CD14-positive monocyte (primary cell): ENCODE measurements around the gene NFATC1. TPM values are rescaled to one million over a fixed set of nuclear protein-coding genes. Genes with fewer than 3 reads are reported as not detected.

Experiments used
- DNase-seq, 3 donors: peaks; one replicate each; pipeline ENCODE4 v3.0.0-alpha.2; 2011 to 2022
- H2AFZ ChIP-seq: 2 replicates; pipeline ENCODE4 v1.6.0; 2012; ENCODE audit warnings: mild to moderate bottlenecking, low read depth, low read length, inconsistent platforms; ENCODE audit not compliant: insufficient read depth, poor library complexity, severe bottlenecking
- H3K27ac ChIP-seq, 2 donors: 1 replicate in 1 of 2; 2 replicates in 1 of 2; pipeline ENCODE4 v1.5.1; 2012 to 2013; ENCODE audit warnings: low read length in 2 of 2, control low read depth in 1 of 2, inconsistent platforms in 1 of 2, low read depth in 1 of 2, mild to moderate bottlenecking in 1 of 2
- H3K27me3 ChIP-seq, 2 donors: one replicate each; pipeline versions ENCODE4 v1.6.0 to v1.6.1; 2011 to 2013; ENCODE audit warnings: low read length in 2 of 2; ENCODE audit not compliant: control insufficient read depth in 2 of 2, insufficient read depth in 2 of 2
- H3K36me3 ChIP-seq, 2 donors: replicated peaks in 1 of 2; 1 replicate in 1 of 2; 2 replicates in 1 of 2; pipeline versions ENCODE4 v1.5.1 to v1.6.1; 2012 to 2013; ENCODE audit warnings: low read length in 2 of 2, control low read depth in 1 of 2, inconsistent platforms in 1 of 2, mild to moderate bottlenecking in 1 of 2; ENCODE audit not compliant: insufficient read depth in 2 of 2, control insufficient read depth in 1 of 2
- H3K4me1 ChIP-seq, 2 donors: 1 replicate in 1 of 2; 2 replicates in 1 of 2; pipeline versions ENCODE4 v1.5.1 to v1.6.1; 2012 to 2013; ENCODE audit warnings: low read length in 2 of 2, control low read depth in 1 of 2, inconsistent platforms in 1 of 2, mild to moderate bottlenecking in 1 of 2, moderate library complexity in 1 of 2; ENCODE audit not compliant: insufficient read depth in 2 of 2, control insufficient read depth in 1 of 2
- H3K4me2 ChIP-seq: replicated peaks from 2 replicates; pipeline ENCODE3; 2012; ENCODE audit warnings: low read length, moderate library complexity, mild to moderate bottlenecking; ENCODE audit not compliant: poor library complexity, severe bottlenecking; ENCODE audit errors: extremely low read depth
- H3K4me3 ChIP-seq, 3 experiments: fragments of 200-600 bp in 1 of 3; sonication (generic) in 1 of 3; replicated peaks in 1 of 3; 1 replicate in 2 of 3; 2 replicates in 1 of 3; pipeline ENCODE4 v1.5.1; 2011 to 2013; ENCODE audit warnings: low read length in 3 of 3, mild to moderate bottlenecking in 3 of 3, control low read depth in 2 of 3, low read depth in 2 of 3, inconsistent platforms in 1 of 3, moderate library complexity in 1 of 3
- H3K79me2 ChIP-seq: 2 replicates; pipeline ENCODE4 v1.6.0; 2012; ENCODE audit warnings: mild to moderate bottlenecking, control low read depth, inconsistent platforms, low read length, moderate library complexity; ENCODE audit not compliant: insufficient read depth
- H3K9ac ChIP-seq: 2 replicates; pipeline ENCODE4 v1.6.0; 2017; ENCODE audit warnings: low read length, mild to moderate bottlenecking; ENCODE audit not compliant: insufficient read depth, poor library complexity, severe bottlenecking
- H3K9me3 ChIP-seq, 2 donors: replicated peaks in 1 of 2; 1 replicate in 1 of 2; 2 replicates in 1 of 2; pipeline versions ENCODE4 v1.5.1 to v1.6.1; 2012 to 2013; ENCODE audit warnings: low read length in 2 of 2, control low read depth in 1 of 2; ENCODE audit not compliant: control insufficient read depth in 1 of 2, insufficient read depth in 1 of 2
- H4K20me1 ChIP-seq: 2 replicates; pipeline ENCODE4 v1.6.0; 2012; ENCODE audit warnings: mild to moderate bottlenecking, low read length, control low read depth, moderate library complexity; ENCODE audit not compliant: insufficient read depth
- H3K27ac Mint-ChIP-seq, 7 donors: one replicate each; pipeline ENCODE4 v1.8.0; 2020; ENCODE audit warnings: mild to moderate bottlenecking in 7 of 7, mixed read lengths in 7 of 7, moderate library complexity in 6 of 7, inconsistent platforms in 2 of 7
- H3K27me3 Mint-ChIP-seq, 3 donors: one replicate each; pipeline ENCODE4 v1.8.0; 2021 to 2022; ENCODE audit warnings: low read depth in 3 of 3, mild to moderate bottlenecking in 3 of 3, mixed read lengths in 3 of 3, moderate library complexity in 3 of 3, inconsistent platforms in 1 of 3
- H3K36me3 Mint-ChIP-seq, 2 donors: one replicate each; pipeline ENCODE4 v1.8.0; 2020; ENCODE audit warnings: mixed read lengths in 2 of 2, inconsistent platforms in 1 of 2, mild to moderate bottlenecking in 1 of 2
- H3K4me1 Mint-ChIP-seq: one replicate; pipeline ENCODE4 v1.8.0; 2020; ENCODE audit warnings: mild to moderate bottlenecking, mixed read lengths
- H3K4me3 Mint-ChIP-seq, 2 donors: one replicate each; pipeline ENCODE4 v1.8.0; 2020; ENCODE audit warnings: mild to moderate bottlenecking in 2 of 2, mixed read lengths in 2 of 2, moderate library complexity in 1 of 2
- H3K9me3 Mint-ChIP-seq, 7 donors: one replicate each; pipeline ENCODE4 v1.8.0; 2020 to 2022; ENCODE audit warnings: mixed read lengths in 7 of 7, mild to moderate bottlenecking in 6 of 7, moderate library complexity in 6 of 7, inconsistent platforms in 2 of 7
- WGBS: methylation state at CpG from one replicate; pipeline ENCODE4 v1.1.5; 2013; ENCODE audit warnings: missing lambda C conversion rate; ENCODE audit not compliant: insufficient coverage; 5-methylcytosine and 5-hydroxymethylcytosine counted together
- intact Hi-C, 2 donors: fragments of 100-400 bp; cut with micrococcal nuclease; formaldehyde crosslinking; loops; one replicate each; pipeline versions ENCODE4 v1.15.0 to v1.15.1; 2023
- polyA plus RNA-seq, 3 donors: library from polyadenylated mRNA; depleted of rRNA in 1 of 3; unstranded in 2 of 3; stranded (reverse) in 1 of 3; fragments of 300-500 nt in 2 of 3; fragments of >200 nt in 1 of 3; fragmentation: Illumina TruSeq in 2 of 3; gene quantifications; 1 replicate in 2 of 3; 2 replicates in 1 of 3; pipeline ENCODE4 v1.2.3, GENCODE V29; 2012 to 2021
- TF ChIP-seq, protein P1 (sequence below): fragments of 200-600 bp; IDR thresholded peaks from one replicate; pipeline ENCODE4 v1.8.0; 2022; ENCODE audit warnings: antibody characterized with exemption, mild to moderate bottlenecking

The NFATC1 gene
- polyA plus RNA-seq, 3 donors = 7.8 to 10.7 (median 8.3) TPM

DNA sequence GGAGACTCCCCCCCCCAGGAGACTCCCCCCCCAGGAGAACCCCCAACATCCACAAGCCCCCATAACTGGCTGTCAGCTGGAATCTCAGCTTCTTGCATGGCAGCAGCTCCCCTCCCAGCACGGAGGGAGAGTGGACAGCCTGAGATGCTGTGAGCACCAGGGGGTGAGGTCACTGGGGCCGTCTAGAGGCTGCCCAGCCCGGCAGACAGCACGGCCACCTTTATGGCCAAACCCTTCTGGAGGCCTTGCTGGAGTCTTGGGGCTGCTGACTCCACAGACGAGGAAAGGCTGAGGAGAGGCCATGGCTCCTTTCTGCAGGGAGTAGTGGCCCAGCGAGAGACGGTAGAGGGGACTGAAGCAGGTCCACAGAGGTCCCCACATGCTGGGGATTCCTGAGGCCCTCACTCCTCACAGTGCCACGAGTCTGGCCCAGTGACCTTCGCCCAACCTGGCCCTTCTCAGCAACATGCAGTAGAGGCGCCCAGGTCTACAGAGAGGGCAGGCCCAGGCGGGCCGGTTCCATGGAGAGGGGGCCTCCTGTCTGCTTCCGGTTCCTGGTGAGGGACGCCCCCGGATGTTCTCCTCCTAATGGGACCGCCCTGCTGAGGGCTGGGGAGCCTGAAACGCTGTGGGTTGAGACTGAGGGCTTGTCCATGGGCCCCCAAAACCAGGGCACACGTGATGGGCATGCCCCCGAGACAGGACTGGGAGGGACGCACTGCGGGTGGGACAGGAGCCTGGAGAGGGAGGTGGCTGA lies 161.3 kb downstream of the NFATC1 start:
- no peak overlapping the region for H3K9ac ChIP-seq
- Mint-ChIP-seq H3K36me3 (no peaks in the 10 kb centered on the region), H3K4me1 (no peaks in the 10 kb centered on the region), H3K27me3 (peaks cover 0 to 4% (median 0%) of the 10 kb centered on the region in 3 donors), H3K27ac (no peak overlapping the region), H3K9me3 (peaks cover 0 to 16% (median 6%) of the 10 kb centered on the region in 7 donors), H3K4me3 (no peak overlapping the region)
- H3K27ac ChIP-seq = no peak overlapping the region
- no peak overlapping the region for H2AFZ ChIP-seq
- 94% methylated on average over 16 of the region's 21 CpGs for WGBS
- no peaks in the 10 kb centered on the region for H4K20me1 ChIP-seq
- no peak for DNase-seq
- no peak overlapping the region for H3K4me3 ChIP-seq
- intact Hi-C loops = no loop called here
- H3K36me3 ChIP-seq = no peaks in the 10 kb centered on the region
- no peaks in the 10 kb centered on the region for H3K27me3 ChIP-seq
- peaks cover 0 to 11% of the 10 kb centered on the region in 2 donors for H3K9me3 ChIP-seq
- TF ChIP-seq, protein P1, sequence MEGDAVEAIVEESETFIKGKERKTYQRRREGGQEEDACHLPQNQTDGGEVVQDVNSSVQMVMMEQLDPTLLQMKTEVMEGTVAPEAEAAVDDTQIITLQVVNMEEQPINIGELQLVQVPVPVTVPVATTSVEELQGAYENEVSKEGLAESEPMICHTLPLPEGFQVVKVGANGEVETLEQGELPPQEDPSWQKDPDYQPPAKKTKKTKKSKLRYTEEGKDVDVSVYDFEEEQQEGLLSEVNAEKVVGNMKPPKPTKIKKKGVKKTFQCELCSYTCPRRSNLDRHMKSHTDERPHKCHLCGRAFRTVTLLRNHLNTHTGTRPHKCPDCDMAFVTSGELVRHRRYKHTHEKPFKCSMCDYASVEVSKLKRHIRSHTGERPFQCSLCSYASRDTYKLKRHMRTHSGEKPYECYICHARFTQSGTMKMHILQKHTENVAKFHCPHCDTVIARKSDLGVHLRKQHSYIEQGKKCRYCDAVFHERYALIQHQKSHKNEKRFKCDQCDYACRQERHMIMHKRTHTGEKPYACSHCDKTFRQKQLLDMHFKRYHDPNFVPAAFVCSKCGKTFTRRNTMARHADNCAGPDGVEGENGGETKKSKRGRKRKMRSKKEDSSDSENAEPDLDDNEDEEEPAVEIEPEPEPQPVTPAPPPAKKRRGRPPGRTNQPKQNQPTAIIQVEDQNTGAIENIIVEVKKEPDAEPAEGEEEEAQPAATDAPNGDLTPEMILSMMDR = no peak
- no peak overlapping the region for H3K4me2 ChIP-seq
- no peaks in the 10 kb centered on the region for H3K79me2 ChIP-seq
- H3K4me1 ChIP-seq = no peaks in the 10 kb centered on the region

DNA sequence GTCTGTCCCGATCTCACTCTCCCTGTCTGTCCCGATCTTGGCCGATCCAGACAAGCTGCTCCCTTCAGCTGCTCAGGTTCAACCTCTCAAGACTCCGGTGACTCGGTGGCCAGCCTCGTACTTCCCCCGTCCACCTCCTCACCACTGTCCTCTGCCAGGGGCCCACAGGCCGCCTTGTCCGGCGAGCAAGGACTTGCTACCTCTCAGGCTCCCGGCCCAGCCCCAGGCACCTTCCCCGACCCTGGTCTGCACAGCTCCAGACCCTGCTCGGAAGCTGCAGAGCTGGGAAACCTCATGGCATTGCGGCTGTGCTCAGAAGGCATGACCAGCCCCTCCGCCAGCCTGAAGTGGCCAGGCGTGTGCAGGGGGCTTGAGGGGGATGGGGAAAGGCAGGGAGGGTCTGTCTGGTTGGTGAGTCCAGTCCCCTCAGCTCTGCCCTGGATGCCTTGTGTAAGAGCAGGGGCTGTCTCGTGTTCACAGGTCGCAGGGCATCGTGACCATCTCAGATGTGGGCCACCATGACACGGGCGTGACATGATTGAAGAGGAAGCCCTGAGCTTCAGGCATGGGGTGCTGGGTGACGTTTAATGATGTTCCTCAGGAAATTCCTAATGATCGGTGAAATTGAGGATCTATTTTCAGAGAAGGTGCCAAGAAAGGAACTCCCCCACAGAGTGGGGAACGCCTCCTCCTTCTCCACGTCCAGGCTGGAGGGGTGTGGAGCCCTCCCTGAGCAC lies 162.6 kb downstream of the NFATC1 start:
- H3K27me3 ChIP-seq = no peaks in the 10 kb centered on the region
- no peaks in the 10 kb centered on the region for H3K79me2 ChIP-seq
- 91% methylated on average over 17 of the region's 25 CpGs for WGBS
- Mint-ChIP-seq H3K36me3 (no peaks in the 10 kb centered on the region), H3K4me3 (no peak overlapping the region), H3K4me1 (no peaks in the 10 kb centered on the region), H3K27ac (no peak overlapping the region), H3K27me3 (peaks cover 0 to 4% (median 0%) of the 10 kb centered on the region in 3 donors), H3K9me3 (peaks cover 0 to 16% (median 6%) of the 10 kb centered on the region in 7 donors)
- TF ChIP-seq, protein P1 = no peak
- H4K20me1 ChIP-seq = no peaks in the 10 kb centered on the region
- H3K9me3 ChIP-seq = peaks cover 0 to 11% of the 10 kb centered on the region in 2 donors
- DNase-seq = no peak
- H3K4me1 ChIP-seq = no peaks in the 10 kb centered on the region
- H2AFZ ChIP-seq = no peak overlapping the region
- H3K27ac ChIP-seq = no peak overlapping the region
- no peaks in the 10 kb centered on the region for H3K36me3 ChIP-seq
- no peak overlapping the region for H3K4me3 ChIP-seq
- H3K4me2 ChIP-seq = no peak overlapping the region
- intact Hi-C loops = no loop called here
- H3K9ac ChIP-seq = no peak overlapping the region
